WTC11 (cell line): ENCODE measurements around the gene CEP85L. TPM values are rescaled to one million over a fixed set of nuclear protein-coding genes. Genes with fewer than 3 reads are reported as not detected.

Experiments used
- ATAC-seq: fragments of 200-7000 bp; cut with Tn5 transposase; 2 replicates; pipeline ENCODE4 v1.10.0; 2021; ENCODE audit warnings: mild to moderate bottlenecking, moderate library complexity
- CTCF ChIA-PET: fragments of 300-600 bp; sonication (Branson Sonifier 250); formaldehyde crosslinking; loops from one replicate; lab custom pipeline; 2021; ENCODE audit warnings: antibody characterized with exemption; lab: Charles Lee
- POLR2A ChIA-PET: fragments of 350-600 bp; sonication (Branson Sonifier 250); formaldehyde crosslinking; loops from one replicate; lab custom pipeline; 2021; ENCODE audit warnings: antibody characterized with exemption; lab: Charles Lee
- DNase-seq: peaks from one replicate; pipeline ENCODE4 v3.0.0; 2021; ENCODE audit warnings: low spot score
- H3K27ac Mint-ChIP-seq: 2 replicates; pipeline ENCODE4 v1.8.0; 2021; ENCODE audit warnings: mixed read lengths
- H3K27me3 Mint-ChIP-seq: 2 replicates; pipeline ENCODE4 v1.8.0; 2021; ENCODE audit warnings: low read depth, mild to moderate bottlenecking, moderate library complexity, mixed read lengths
- H3K36me3 Mint-ChIP-seq: 2 replicates; pipeline ENCODE4 v1.8.0; 2021; ENCODE audit warnings: mixed read lengths
- H3K4me1 Mint-ChIP-seq: 2 replicates; pipeline ENCODE4 v1.8.0; 2022; ENCODE audit warnings: mixed read lengths
- H3K4me3 Mint-ChIP-seq: 2 replicates; pipeline ENCODE4 v1.8.0; 2021; ENCODE audit warnings: mild to moderate bottlenecking, moderate library complexity, mixed read lengths
- H3K9me3 Mint-ChIP-seq: 2 replicates; pipeline ENCODE4 v1.8.0; 2021; ENCODE audit warnings: mixed read lengths
- AFF4 ChIP-seq: sonication (generic); formaldehyde crosslinking; IDR thresholded peaks from 2 replicates; pipeline ENCODE4 v1.8.1; 2023; ENCODE audit warnings: mild to moderate bottlenecking, missing genetic modification reagents, borderline replicate concordance
- AR ChIP-seq: fragments of 250-450 bp; sonication (Bioruptor Pico); IDR thresholded peaks from 2 replicates; pipeline ENCODE4 v1.9.0; 2021; ENCODE audit warnings: mild to moderate bottlenecking
- ARID4B ChIP-seq: sonication (generic); formaldehyde crosslinking; IDR thresholded peaks from 2 replicates; pipeline ENCODE4 v1.8.0; 2023; ENCODE audit warnings: missing genetic modification reagents, mild to moderate bottlenecking, borderline replicate concordance
- ATF1 ChIP-seq: sonication (generic); formaldehyde crosslinking; IDR thresholded peaks from 2 replicates; pipeline ENCODE4 v1.8.1; 2023; ENCODE audit warnings: mild to moderate bottlenecking, moderate library complexity, missing genetic modification reagents
- CTCF ChIP-seq: fragments of 200-600 bp; IDR thresholded peaks from 2 replicates; pipeline ENCODE4 v1.8.0; 2022; ENCODE audit warnings: antibody characterized with exemption
- FOXK1 ChIP-seq: sonication (generic); formaldehyde crosslinking; IDR thresholded peaks from 2 replicates; pipeline ENCODE4 v1.8.0; 2022; ENCODE audit warnings: mild to moderate bottlenecking, moderate library complexity, missing genetic modification reagents
- FOXP4 ChIP-seq: sonication (generic); formaldehyde crosslinking; IDR thresholded peaks from 2 replicates; pipeline ENCODE4 v1.8.0; 2022; ENCODE audit warnings: mild to moderate bottlenecking, missing genetic modification reagents
- GABPB1 ChIP-seq: sonication (generic); formaldehyde crosslinking; IDR thresholded peaks from 2 replicates; pipeline ENCODE4 v1.8.1; 2023; ENCODE audit warnings: mild to moderate bottlenecking, missing genetic modification reagents
- HMGA2 ChIP-seq: fragments of 250-450 bp; sonication (Bioruptor Pico); IDR thresholded peaks from 2 replicates; pipeline ENCODE4 v1.4.0; 2021; ENCODE audit warnings: mild to moderate bottlenecking, moderate library complexity
- JAZF1 ChIP-seq: fragments of 250-450 bp; sonication (Bioruptor Pico); IDR thresholded peaks from 2 replicates; pipeline ENCODE4 v1.9.0; 2021; ENCODE audit warnings: moderate library complexity, mild to moderate bottlenecking, inconsistent platforms
- PREB ChIP-seq: sonication (generic); formaldehyde crosslinking; IDR thresholded peaks from 2 replicates; pipeline ENCODE4 v1.8.1; 2022; ENCODE audit warnings: mild to moderate bottlenecking, missing genetic modification reagents, moderate library complexity, borderline replicate concordance
- SOX15 ChIP-seq: fragments of 250-450 bp; sonication (Bioruptor Pico); IDR thresholded peaks from 2 replicates; pipeline ENCODE4 v1.9.0; 2021; ENCODE audit warnings: mild to moderate bottlenecking
- TCF7 ChIP-seq: sonication (generic); formaldehyde crosslinking; IDR thresholded peaks from 2 replicates; pipeline ENCODE4 v1.8.0; 2022; ENCODE audit warnings: mild to moderate bottlenecking, low read depth, missing genetic modification reagents, moderate library complexity
- TEAD1 ChIP-seq: sonication (generic); formaldehyde crosslinking; IDR thresholded peaks from 2 replicates; pipeline ENCODE4 v1.8.0; 2022; ENCODE audit warnings: mild to moderate bottlenecking, missing genetic modification reagents
- TP53 ChIP-seq: sonication (generic); formaldehyde crosslinking; IDR thresholded peaks from 2 replicates; pipeline ENCODE4 v1.8.1; 2023; ENCODE audit warnings: mild to moderate bottlenecking, missing genetic modification reagents
- USF1 ChIP-seq: sonication (generic); formaldehyde crosslinking; IDR thresholded peaks from 2 replicates; pipeline ENCODE4 v1.8.0; 2022; ENCODE audit warnings: mild to moderate bottlenecking, missing genetic modification reagents
- ZNF512 ChIP-seq: sonication (generic); formaldehyde crosslinking; IDR thresholded peaks from 2 replicates; pipeline ENCODE4 v1.8.1; 2022; ENCODE audit warnings: missing genetic modification reagents, borderline replicate concordance
- total RNA-seq: library from RNA; stranded (reverse); gene quantifications from 3 replicates; pipeline ENCODE4 v1.2.3, GENCODE V29; 2021

CEP85L gene
- total RNA-seq, 1 experiment from 2014 or later, result 32.5 TPM

GRCh38 chr6:118506071-118506638, 145.2 kb downstream of the CEP85L start (continued):
- no peak for TF ChIP-seq ZNF512
- TF ChIP-seq TCF7, result no peak

GRCh38 chr6:118505656-118506055, 145.7 kb downstream of the CEP85L start:
- no peak overlapping the region for H3K4me3 Mint-ChIP-seq
- no peaks in the 10 kb centered on the region for H3K4me1 Mint-ChIP-seq
- ChIA-PET CTCF (no interaction called here), POLR2A (no interaction called here)
- H3K27me3 Mint-ChIP-seq, result no peaks in the 10 kb centered on the region; the same call in 1 of the 2 replicates
- DNase-seq, result no peak
- peaks cover 17% of the 10 kb centered on the region for H3K9me3 Mint-ChIP-seq
- no peak overlapping the region for H3K27ac Mint-ChIP-seq
- H3K36me3 Mint-ChIP-seq, result peaks cover 22% of the 10 kb centered on the region
- no peak for ATAC-seq
- no peak for TF ChIP-seq SOX15 (CRISPR knock-in tag)
- no peak for TF ChIP-seq USF1 (CRISPR knock-in tag)
- TF ChIP-seq FOXP4, result no peak
- TF ChIP-seq HMGA2 (CRISPR knock-in tag), result no peak
- no peak for TF ChIP-seq GABPB1 (CRISPR knock-in tag)
- TF ChIP-seq CTCF, result no peak
- TF ChIP-seq PREB (CRISPR knock-in tag), result no peak
- TF ChIP-seq ATF1 (CRISPR knock-in tag), result no peak
- no peak for TF ChIP-seq FOXK1 (CRISPR knock-in tag)
- no peak for TF ChIP-seq TP53 (CRISPR knock-in tag)
- no peak for TF ChIP-seq ARID4B (CRISPR knock-in tag)
- no peak for TF ChIP-seq JAZF1 (CRISPR knock-in tag)
- no peak for TF ChIP-seq TEAD1 (CRISPR knock-in tag)
- no peak for TF ChIP-seq AFF4 (CRISPR knock-in tag)
- TF ChIP-seq AR (CRISPR knock-in tag), result no peak
